ENCODE measurements around the gene ATIC.

Gene ATIC

DNA sequence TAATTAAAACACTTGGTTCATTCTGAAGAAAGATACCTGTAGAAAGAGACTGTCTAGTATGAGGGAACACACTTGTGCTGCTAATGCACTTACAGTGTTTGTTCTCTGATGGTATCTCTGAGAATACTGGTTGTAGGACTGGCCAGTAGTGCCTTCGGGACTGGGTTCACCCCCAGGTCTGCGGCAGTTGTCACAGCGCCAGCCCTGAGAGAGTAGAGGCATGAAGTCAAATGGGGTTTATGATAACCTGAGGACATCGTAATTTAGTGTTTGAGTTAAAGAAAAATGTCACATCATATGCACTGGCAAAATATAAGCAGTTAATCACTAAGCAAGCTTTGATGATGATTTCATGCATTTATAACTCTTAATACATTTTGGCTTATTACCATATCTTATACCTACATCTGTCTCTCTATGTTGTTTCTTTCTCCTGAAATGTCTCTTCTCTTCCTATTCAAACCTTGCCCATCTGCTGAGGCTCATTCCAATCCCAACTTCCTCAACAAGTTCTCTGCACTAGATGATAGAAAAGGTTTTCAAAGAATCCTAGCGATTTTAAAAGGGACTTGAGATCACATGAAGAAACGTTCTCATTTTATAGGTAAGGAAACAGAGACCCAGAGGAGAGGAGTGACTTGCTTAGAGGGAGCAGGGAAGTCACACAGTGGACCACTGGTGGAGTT, 50.2 kb downstream of the ATIC start:
- DNase-seq, result no peak

DNA sequence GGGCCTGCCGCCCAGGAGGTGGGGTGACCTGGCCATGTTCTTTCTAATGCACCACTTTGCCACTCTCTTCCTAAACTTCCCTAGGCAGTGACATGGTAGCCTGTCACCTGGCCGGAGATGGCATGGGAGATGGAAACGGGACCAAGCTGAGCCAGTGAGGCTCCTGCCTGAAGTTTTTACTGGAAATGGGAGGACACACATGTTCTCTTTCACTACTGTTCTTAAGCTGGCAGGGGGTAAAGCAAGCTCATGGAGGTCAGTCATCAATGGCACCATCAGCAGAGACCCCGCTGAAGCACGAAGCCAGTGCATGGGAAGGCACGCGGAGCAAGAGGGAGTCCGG, 50.7 kb downstream of the ATIC start:
- no peak for DNase-seq

DNA sequence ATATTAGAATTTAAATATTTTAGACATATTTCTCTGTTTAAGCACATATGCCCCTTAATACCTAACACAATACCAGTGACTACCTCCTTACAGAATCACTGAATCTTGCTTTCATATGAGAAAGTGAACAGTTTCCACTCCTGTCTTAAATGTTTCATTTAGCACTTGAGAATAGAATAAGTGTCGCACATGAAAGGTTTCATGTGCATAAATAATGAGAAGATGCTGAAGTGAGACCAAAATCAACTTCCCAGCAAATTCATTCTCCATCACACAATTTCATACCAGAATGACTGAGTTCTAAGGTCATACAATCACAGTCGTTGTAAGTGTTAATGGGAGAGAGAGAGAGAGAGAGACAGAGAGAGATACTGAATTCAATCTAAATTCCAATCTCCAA, 51.2 kb downstream of the ATIC start:
- no peak for DNase-seq

- no peak for DNase-seq
These were observed 51.8 kb downstream of the ATIC start for GRCh38 chr2:215363461-215364156.

- DNase-seq, result no peak
These were observed 52.6 kb downstream of the ATIC start for GRCh38 chr2:215364157-215365155.

- no peak for DNase-seq
These were observed 53.4 kb downstream of the ATIC start for GRCh38 chr2:215365184-215365658.

- no peak for DNase-seq
These were observed 54.7 kb downstream of the ATIC start for GRCh38 chr2:215366440-215367032.

DNA sequence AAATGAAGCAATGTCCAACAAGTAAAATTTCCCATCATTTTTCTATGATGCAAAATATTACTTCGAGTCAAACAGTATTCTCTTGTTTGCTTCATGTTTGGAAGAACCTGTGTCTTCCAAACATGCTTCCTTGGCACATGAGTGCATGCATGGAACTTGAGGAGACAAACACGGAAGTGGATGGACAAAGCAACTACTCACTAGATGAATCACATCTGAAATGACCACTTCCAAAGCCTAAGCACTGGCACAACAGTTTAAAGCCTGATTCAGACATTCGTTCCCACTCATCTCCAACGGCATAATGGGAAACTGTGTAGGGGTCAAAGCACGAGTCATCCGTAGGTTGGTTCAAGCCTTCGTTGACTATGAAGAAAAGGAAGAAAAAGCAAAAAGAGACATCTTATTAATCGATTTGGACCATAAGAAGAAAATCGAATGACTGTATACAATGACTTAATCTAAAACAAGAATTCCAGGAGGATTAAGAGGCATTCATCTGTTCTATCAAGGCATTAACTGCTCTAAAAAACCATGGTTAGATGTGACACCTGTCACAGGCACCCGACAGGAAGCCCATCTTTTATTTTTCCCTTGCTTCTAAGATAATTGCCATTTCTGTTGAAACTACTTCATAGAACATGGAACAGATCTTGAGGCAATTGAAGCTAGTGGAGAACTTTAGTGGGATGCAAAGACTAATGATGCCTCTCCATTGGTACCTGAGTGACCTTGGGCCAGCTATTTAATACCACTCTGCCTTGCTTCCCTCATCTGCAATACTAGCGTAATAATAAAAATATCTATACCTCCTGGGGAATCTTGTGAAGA, 56.0 kb downstream of the ATIC start:
- DNase-seq, result no peak

DNA sequence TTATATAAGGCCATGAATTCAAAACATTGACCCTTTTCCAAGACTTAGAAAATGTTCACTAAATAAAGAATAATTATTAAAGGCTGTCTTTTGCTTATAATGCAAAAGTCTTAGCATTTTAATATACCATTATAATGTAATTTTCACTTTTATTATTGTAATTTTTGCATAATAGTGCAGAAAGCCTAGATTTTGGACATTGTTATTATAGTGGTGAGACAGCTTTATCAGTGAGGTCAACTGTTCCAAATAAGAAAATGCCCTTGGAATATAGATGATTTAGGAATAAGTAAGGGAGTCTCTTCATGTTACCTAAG, 56.6 kb downstream of the ATIC start:
- DNase-seq, result no peak

- DNase-seq, result no peak
These were observed 57.4 kb downstream of the ATIC start for GRCh38 chr2:215369181-215369760.

DNA sequence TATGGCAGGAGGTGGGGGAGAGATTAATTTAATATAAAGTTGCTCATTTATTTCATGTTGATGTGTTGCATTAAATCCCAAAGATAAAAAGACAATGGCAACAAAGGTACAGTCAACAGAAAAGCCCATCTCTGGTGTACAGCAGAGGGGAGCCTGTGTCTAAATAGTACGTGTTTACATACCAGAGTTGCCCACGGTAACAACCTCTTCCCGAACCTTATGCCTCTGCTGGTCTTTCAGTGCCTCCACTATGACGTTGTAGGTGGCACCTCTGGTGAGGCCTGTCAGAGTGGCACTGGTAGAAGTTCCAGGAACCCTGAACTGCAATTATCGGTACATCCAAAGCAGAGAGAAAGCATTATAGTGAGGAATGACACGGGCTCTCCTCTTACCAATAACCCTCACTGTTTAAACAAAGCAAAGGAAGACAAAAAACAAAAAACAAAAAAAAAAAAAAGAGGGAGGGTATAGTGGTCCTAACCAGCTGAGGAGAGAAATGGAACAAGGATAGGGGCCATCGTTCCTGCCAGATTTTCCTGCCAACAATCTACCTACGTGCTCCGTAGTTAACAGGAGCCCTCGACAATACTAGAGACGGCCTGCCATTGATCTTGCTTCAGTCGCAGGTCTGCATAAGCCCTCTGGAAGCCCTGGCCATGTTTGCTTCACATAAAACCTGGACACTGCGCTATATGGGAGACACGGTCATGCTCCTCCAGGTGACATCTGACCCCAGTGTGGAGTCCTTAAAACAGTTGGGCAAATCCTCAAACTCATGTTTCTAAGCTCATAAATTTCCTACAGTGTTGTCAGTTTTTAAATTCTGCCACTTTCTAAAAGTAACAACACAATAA, 58.5 kb downstream of the ATIC start:
- no peak for DNase-seq

DNA sequence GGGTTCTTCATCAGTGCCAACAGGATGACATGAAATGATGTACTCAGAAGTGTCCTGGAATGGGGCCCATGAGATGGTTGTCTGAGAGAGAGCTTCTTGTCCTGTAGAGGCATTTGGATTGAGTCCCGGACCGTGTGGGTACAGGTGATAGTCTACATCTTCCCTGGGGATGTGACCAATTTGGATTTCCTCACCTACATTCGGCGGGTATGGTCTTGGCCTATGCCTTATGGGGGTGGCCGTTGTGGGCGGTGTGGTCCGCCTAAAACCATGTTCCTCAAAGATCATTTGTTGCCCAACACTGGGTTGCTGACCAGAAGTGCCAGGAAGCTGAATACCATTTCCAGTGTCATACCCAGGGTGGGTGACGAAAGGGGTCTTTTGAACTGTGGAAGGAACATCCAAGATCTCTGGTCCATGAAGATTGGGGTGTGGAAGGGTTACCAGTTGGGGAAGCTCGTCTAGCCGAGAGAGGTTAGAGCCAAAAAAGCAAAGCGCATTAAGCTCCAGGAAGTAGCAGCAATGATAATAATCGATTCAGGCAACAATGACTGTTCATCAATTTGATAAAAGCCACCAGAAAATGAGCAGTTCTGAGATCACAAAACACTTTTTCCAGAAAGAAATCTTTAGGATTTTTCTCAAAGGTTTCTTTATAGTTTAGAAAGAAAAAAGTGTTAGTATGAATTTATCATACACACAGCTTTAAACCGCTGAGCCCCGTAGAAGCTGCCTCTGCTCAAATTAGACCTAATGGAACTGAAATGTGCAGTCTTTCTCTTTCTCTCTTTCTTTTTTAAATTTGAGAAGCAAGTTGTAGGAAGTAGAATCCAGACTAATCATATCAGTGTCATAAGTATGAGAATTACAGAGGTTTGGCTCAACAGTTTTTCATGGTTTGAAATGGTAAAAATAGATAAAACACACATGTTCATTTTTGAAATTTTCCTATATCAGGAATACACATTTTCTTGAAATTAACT, 60.3 kb downstream of the ATIC start:
- DNase-seq, result no peak

- DNase-seq, result no peak
These were observed 61.2 kb downstream of the ATIC start for GRCh38 chr2:215372968-215373649.

GRCh38 chr2:215374002-215374401, 62.1 kb downstream of the ATIC start:
- DNase-seq, result no peak

DNA sequence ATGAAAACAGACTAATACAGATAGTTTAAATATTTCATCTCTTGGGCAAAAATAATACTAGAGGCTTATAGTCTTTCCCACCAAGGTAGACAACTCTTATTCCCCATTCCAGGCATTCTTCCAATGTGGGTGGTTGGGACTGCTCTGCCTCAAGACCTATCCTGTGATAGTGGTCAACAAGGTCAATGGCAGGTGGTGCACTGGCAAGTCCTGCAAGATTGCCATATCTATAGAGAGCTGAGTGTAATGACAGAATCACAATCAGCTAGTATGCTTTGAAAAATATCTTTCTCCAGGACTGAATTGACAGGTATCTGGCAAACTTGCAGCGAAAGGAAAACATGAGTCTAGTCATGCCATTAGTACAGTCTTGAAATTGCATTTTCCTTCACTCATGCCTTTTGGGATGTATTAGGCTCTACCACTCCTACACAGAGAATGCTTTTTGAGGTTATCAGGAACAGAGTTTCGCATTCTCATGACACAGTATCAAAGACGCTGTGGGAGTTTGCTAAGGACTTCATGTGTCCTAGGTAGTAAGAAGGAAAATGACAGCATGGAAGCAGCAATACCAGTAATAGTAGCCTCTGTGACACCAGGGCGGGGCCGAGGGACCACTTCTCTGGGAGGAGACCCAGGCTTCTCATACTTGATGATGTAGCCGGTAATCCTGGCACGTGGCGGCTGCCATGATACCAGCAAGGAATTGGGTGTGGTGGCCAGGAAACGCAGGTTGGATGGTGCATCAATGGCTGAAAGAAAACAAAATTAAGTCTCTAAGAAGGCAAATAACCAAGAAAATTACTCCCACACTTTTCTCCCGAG, 63.0 kb downstream of the ATIC start:
- no peak for DNase-seq

- DNase-seq, result no peak
These were observed 63.6 kb downstream of the ATIC start for GRCh38 chr2:215375467-215375830.

GRCh38 chr2:215376103-215376780, 64.4 kb downstream of the ATIC start:
- no peak for DNase-seq

DNA sequence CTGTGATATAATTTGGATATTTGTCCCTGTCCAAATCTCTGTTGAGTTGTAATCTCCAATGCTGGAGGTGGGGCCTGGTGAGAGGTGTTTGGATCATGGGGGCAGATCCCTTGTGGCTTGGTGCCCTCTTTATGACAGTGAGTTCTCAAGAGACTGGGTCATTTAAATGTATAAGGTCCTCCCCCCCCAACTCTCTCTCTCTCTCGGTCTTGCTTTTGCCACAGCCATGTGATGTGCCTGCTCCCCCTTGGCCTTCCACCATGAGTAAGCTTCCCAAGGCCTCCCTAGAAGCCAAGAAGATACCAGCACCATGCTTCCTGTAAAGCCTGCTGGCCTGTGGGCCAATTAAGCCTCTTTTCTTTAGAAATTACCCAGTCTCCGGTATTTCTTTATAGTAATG, 65.4 kb downstream of the ATIC start:
- DNase-seq, result no peak
